Measurements from ENCODE around the gene ANKUB1. TPM values are rescaled to one million over a fixed set of nuclear protein-coding genes. Genes with fewer than 3 reads are reported as not detected.

Gene ANKUB1
- total RNA-seq, 1 experiment from 2014 or later, result not detected

- H2AFZ ChIP-seq (ENCODE audit: low read depth, low read length, poor library complexity, severe bottlenecking), result no peak overlapping the region
- no peak overlapping the region for H3K9ac ChIP-seq (ENCODE audit: low read length)
- no TSS peak for BruUV-seq (replicated peaks)
- H3K4me3 ChIP-seq (replicated peaks in 1 of 2; ENCODE audit: low read depth in 1 of 2, low read length in 2 of 2), result no peak overlapping the region
- H3K27me3 ChIP-seq (ENCODE audit: insufficient read depth, low read length), result no peaks in the 10 kb centered on the region
- H3K4me2 ChIP-seq (ENCODE audit: low read length), result no peak overlapping the region
- RAD21 ChIA-PET (ENCODE audit: low non-redundant PET in 1 of 2, low total read pairs in 2 of 2, uncharacterized antibody in 2 of 2, unreplicated experiment in 2 of 2), result no interaction called here
- no peaks in the 10 kb centered on the region for H4K20me1 ChIP-seq (ENCODE audit: insufficient read depth)
- intact Hi-C loops (cut with micrococcal nuclease), result no loop called here
- POLR2A ChIA-PET, result interaction anchor here (1.1 kb wide), 1 partner anchor 8 kb away, joined by 3 read pairs; the partner anchor contains the start of gene COMMD2
- peaks cover 37 to 44% of the 10 kb centered on the region in 2 experiments for H3K36me3 ChIP-seq (ENCODE audit: control insufficient read depth in 1 of 2, insufficient read depth in 2 of 2, low read length in 2 of 2)
- no peak for TF ChIP-seq EZH2 (IDR thresholded peaks at IDR 0.05)
- no peak for TF ChIP-seq POLR2A (IDR thresholded peaks at IDR 0.05; ENCODE audit: borderline replicate concordance, extremely low read depth, insufficient read depth, insufficient read length)
- no peak for TF ChIP-seq EZH2phosphoT487 (IDR thresholded peaks at IDR 0.05; ENCODE audit: borderline replicate concordance)
- TF ChIP-seq YY1 (IDR thresholded peaks at IDR 0.05; ENCODE audit: extremely low read depth, insufficient replicate concordance, low read depth, low read length), result no peak
- no peak for TF ChIP-seq FOSL1 (IDR thresholded peaks at IDR 0.05; ENCODE audit: low read depth)
- no peak for TF ChIP-seq ELF1 (IDR thresholded peaks at IDR 0.05; ENCODE audit: borderline replicate concordance, low read depth)
- TF ChIP-seq REST (IDR thresholded peaks at IDR 0.05; ENCODE audit: low read depth), result no peak
- TF ChIP-seq CTCF (IDR thresholded peaks at IDR 0.05 in 2 of 3, conservative IDR thresholded peaks at IDR 0.05 in 1 of 3; ENCODE audit: borderline replicate concordance in 1 of 3, insufficient read depth in 1 of 3, low read depth in 2 of 3, low read length in 2 of 3), result no peak
- no peak for TF ChIP-seq SP1 (IDR thresholded peaks at IDR 0.05; ENCODE audit: low read depth)
- no peak for TF ChIP-seq SRF (IDR thresholded peaks at IDR 0.05; ENCODE audit: low read depth)
- no peak for TF ChIP-seq JUND (IDR thresholded peaks at IDR 0.05)
- no peak for TF ChIP-seq ZNF274 (IDR thresholded peaks at IDR 0.05; ENCODE audit: low read depth, low read length)
- no peak for TF ChIP-seq ATF3 (IDR thresholded peaks at IDR 0.05)
- no peak for TF ChIP-seq MAX (IDR thresholded peaks at IDR 0.05)
- no peaks in the 10 kb centered on the region for H3K9me3 ChIP-seq (ENCODE audit: control insufficient read depth in 1 of 2, insufficient read depth in 1 of 2, low read depth in 1 of 2, low read length in 2 of 2)
- ATAC-seq (no peak), DNase-seq (ENCODE audit: low read depth, low spot score) (no peak)
- peaks cover under 1% of the 10 kb centered on the region; the same call in 1 of the 2 replicates for H3K79me2 ChIP-seq (ENCODE audit: insufficient read depth, low read length)
- H3K9me2 ChIP-seq (ENCODE audit: insufficient read depth), result no peaks in the 10 kb centered on the region
- H3K27ac ChIP-seq (ENCODE audit: low read depth, low read length), result no peak overlapping the region
- CTCF ChIA-PET, result no interaction called here
- no peaks in the 10 kb centered on the region for H3K4me1 ChIP-seq (ENCODE audit: control insufficient read depth in 1 of 2, insufficient read depth in 2 of 2, low read length in 2 of 2)
These were observed 47.7 kb downstream of the ANKUB1 start for GRCh38 chr3:149744606-149745005.

Measured in HCT116 (cell line).